HUES6 (cell line): ENCODE results near the gene PPIL6.
"Not testable (repeated sequence)": the region's sequence is repeated elsewhere in the genome, so short reads cannot be mapped to it uniquely, and the experiment has no call there.

Experiments
- H3K27ac ChIP-seq: 2 replicates; pipeline ENCODE4 v1.7.0; 2013; ENCODE audit warnings: low read depth, mild to moderate bottlenecking, low read length, inconsistent platforms
- H3K27me3 ChIP-seq: 2 replicates; pipeline ENCODE4 v1.6.1; 2013; ENCODE audit warnings: low read length; ENCODE audit not compliant: control insufficient read depth, insufficient read depth
- H3K36me3 ChIP-seq: 2 replicates; pipeline ENCODE4 v1.6.1; 2013; ENCODE audit warnings: low read length; ENCODE audit not compliant: control insufficient read depth, insufficient read depth
- H3K4me1 ChIP-seq: 2 replicates; pipeline ENCODE4 v1.6.1; 2013; ENCODE audit warnings: low read length; ENCODE audit not compliant: control insufficient read depth, insufficient read depth
- H3K4me3 ChIP-seq: 2 replicates; pipeline ENCODE4 v1.5.1; 2013; ENCODE audit warnings: low read depth, low read length
- H3K9ac ChIP-seq: one replicate; pipeline ENCODE4 v1.6.1; 2013; ENCODE audit warnings: mild to moderate bottlenecking, low read length
- H3K9me3 ChIP-seq: 2 replicates; pipeline ENCODE4 v1.6.1; 2013; ENCODE audit warnings: low read depth, low read length; ENCODE audit not compliant: control insufficient read depth, insufficient read depth

Gene PPIL6

DNA sequence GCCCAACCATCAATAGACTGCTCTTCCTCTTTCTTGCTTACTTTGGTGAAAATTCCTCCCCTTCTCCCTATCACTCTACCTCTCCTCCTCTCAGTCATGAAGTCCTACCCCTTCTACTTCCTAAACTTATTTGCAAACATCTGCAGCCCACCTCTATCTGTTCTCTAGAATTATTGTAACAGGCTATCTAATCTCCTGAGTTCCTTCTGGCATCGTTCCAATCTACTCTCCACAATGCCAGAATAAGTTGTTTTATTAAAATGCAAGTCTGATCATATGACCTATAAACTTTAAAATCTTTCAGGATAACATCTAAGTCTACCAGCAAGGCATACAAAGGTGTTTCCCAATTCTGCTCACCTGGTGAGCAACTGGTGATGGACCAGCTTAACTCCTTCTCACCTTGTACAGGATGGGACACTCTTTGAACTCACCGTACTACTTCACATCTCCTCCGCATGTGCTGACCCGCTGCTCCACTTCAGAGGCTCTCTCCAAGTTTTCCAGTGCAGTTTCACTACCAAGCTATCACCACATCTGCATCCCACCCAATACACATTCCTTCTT lies 66.0 kb downstream of the PPIL6 start:
- H3K9me3 ChIP-seq = no peaks in the 10 kb centered on the region
- H3K27ac ChIP-seq = no peak overlapping the region
- H3K36me3 ChIP-seq = peaks cover 94% of the 10 kb centered on the region
- no peaks in the 10 kb centered on the region for H3K4me1 ChIP-seq
- no peaks in the 10 kb centered on the region for H3K27me3 ChIP-seq
- no peak overlapping the region for H3K4me3 ChIP-seq
- no peak overlapping the region for H3K9ac ChIP-seq

DNA sequence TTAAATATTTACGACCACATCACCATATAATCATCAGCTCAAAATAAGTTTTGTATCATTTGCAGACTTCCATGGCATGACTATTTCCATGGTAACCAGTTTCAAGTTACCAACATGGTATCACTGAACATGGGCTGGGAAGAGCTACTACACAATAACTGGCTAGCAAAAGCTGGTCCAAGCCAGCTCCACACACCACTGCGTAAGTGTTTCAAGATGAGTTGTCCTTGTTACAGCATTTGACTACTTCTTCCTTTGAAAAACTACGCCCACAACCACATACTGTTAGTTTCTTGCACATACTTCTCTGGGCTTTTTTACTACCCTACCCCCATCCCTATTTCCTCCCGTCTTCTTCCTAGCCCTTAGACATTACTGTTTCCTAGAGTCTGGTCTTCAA lies 66.7 kb downstream of the PPIL6 start:
- Histone ChIP-seq H3K9ac (no peak overlapping the region), H3K4me3 (no peak overlapping the region), H3K36me3 (peaks cover 95% of the 10 kb centered on the region), H3K27ac (no peak overlapping the region), H3K9me3 (no peaks in the 10 kb centered on the region), H3K27me3 (no peaks in the 10 kb centered on the region), H3K4me1 (no peaks in the 10 kb centered on the region)

DNA sequence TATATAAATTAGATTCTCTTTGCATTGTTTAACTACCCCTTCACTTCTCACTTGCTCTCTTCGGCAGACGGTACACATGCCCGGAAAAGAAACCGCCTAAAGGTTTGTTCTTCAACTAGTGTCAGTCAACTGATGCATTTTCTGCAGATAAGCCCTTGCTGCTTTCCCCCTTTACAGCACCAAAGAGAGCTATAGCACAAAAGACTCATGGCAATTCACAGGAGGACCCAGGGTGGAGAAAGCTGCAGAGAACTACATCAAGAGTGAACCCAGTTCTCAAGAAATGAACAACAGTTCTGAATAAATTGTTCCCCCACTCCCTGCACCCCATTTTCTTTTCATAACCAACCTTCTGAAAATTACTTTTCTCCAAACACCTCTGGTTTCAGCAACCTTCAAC lies 67.1 kb downstream of the PPIL6 start:
- H3K9me3 ChIP-seq = no peaks in the 10 kb centered on the region
- no peaks in the 10 kb centered on the region for H3K27me3 ChIP-seq
- peaks cover 97% of the 10 kb centered on the region for H3K36me3 ChIP-seq
- H3K4me1 ChIP-seq = no peaks in the 10 kb centered on the region
- H3K9ac ChIP-seq = no peak overlapping the region
- no peak overlapping the region for H3K4me3 ChIP-seq
- H3K27ac ChIP-seq = no peak overlapping the region

DNA sequence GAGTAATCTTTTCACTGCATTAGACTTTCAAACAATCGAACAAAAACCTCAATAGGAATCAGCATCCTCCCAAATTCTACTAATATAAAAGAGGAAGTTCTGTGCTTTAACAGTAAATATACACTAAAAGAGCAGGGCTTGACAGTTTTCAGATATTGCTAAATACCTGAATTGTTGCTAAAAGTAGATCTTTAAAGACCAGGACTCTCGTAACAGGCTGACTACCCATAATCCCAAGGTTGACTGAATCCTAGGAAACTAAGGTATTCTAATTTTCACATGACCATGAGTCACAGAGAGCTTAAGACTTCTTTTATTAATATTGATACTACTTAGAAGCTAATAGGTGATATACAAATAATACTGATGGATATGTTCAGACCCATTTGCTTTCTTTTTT lies 68.3 kb downstream of the PPIL6 start:
- H3K36me3 ChIP-seq = peaks cover 97% of the 10 kb centered on the region

DNA sequence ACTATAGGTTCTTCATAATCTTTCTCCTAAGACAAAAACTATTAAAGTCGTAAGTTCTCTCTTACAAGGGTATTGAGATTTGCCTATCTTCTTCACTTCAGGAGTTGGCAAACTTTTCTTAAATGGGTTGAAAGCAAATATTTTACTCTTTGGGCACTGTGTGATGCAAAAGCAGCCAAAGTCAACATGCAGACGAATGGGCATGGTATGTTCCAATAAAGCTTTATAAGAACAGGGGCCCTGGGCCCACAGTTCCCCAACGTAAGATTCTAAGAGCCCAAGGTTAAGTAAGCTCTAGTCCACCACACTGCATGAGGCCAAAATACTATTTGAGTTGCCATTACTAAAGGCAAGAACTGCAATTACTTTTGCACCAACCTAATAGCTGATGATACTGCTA lies 69.6 kb downstream of the PPIL6 start:
- Histone ChIP-seq H3K4me1 (no peaks in the 10 kb centered on the region), H3K9me3 (no peaks in the 10 kb centered on the region), H3K27ac (no peak overlapping the region), H3K4me3 (no peak overlapping the region), H3K27me3 (no peaks in the 10 kb centered on the region), H3K9ac (no peak overlapping the region), H3K36me3 (peaks cover 97% of the 10 kb centered on the region)

More for the DNA sequence above, 68.3 kb downstream of the PPIL6 start:
- H3K4me1 ChIP-seq = no peaks in the 10 kb centered on the region
- H3K27ac ChIP-seq = no peak overlapping the region
- no peaks in the 10 kb centered on the region for H3K9me3 ChIP-seq
- no peak overlapping the region for H3K9ac ChIP-seq
- H3K4me3 ChIP-seq = no peak overlapping the region
- H3K27me3 ChIP-seq = no peaks in the 10 kb centered on the region

DNA sequence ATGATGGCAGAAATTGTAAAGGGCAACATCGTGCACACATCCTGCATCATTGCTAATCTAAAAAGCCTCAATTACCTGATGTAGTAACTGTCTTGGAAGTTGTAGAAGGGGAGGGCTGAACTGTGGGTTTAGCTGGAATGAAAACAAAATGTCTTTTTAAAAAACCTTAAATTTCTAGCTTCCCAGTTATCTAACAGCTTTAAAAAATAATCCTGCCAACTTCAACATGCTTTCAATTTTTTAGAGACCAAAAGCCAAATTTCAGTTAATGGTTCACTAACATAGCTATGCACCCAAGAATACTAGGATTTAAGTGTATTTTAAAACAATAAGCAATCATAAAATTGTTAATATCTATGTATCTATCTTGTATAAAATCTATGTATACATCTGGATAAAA lies 70.1 kb downstream of the PPIL6 start:
- Histone ChIP-seq H3K36me3 (peaks cover 95% of the 10 kb centered on the region), H3K27me3 (no peaks in the 10 kb centered on the region)

DNA sequence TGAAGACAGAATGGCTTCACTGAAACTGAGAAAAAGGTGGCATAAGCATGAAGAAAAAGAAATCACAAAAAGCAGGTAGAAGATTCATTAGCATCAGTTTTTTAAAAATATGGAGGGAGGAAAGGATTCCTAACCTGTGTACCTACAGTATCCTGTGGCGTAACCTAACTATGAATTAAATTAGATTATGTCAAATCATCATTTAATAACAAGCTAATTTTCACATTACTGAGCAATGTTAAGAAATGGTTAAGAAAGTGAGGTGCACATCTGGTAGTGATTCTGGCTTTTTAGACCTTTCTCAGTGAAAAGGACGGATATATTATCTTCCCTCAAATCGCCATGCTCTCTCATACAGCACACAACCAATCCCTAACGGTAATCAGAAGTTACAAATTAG lies 70.7 kb downstream of the PPIL6 start:
- Histone ChIP-seq H3K4me1 (no peaks in the 10 kb centered on the region), H3K36me3 (peaks cover 94% of the 10 kb centered on the region)

More for the DNA sequence above, 70.1 kb downstream of the PPIL6 start:
- no peak overlapping the region for H3K9ac ChIP-seq
- 0 out of 2 replicates have a peak overlapping the region, but pooled peaks have one; percentile 16 for H3K27ac ChIP-seq
- H3K9me3 ChIP-seq = no peaks in the 10 kb centered on the region
- no peak overlapping the region for H3K4me3 ChIP-seq
- no peaks in the 10 kb centered on the region for H3K4me1 ChIP-seq

DNA sequence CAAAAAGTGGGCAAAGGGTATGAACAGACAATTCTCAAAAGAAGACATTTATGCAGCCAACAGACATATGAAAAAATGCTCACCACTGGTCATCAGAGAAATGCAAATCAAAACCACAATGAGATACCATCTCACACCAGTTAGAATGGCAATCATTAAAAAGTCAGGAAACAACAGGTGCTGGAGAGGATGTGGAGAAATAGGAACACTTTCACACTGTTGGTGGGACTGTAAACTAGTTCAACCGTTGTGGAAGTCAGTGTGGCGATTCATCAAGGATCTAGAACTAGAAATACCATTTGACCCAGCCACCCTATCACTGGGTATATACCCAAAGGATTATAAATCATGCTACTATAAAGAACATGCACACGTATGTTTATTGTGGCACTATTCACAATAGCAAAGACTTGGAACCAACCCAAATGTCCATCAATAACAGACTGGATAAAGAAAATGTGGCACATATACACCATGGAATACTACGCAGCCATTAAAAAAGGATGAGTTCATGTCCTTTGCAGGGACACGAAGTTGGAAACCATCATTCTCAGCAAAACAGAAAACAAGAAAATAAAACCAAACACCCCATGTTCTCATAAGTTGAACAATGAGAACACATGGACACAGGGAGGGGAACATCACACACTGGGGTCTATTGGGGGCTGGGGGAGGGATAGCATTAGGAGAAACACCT lies 75.9 kb downstream of the PPIL6 start:
- H3K9me3 ChIP-seq = not testable (repeated sequence)

More for the DNA sequence above, 70.7 kb downstream of the PPIL6 start:
- Histone ChIP-seq H3K27me3 (no peaks in the 10 kb centered on the region), H3K9ac (no peak overlapping the region), H3K4me3 (no peak overlapping the region), H3K27ac (no peak overlapping the region), H3K9me3 (no peaks in the 10 kb centered on the region)

DNA sequence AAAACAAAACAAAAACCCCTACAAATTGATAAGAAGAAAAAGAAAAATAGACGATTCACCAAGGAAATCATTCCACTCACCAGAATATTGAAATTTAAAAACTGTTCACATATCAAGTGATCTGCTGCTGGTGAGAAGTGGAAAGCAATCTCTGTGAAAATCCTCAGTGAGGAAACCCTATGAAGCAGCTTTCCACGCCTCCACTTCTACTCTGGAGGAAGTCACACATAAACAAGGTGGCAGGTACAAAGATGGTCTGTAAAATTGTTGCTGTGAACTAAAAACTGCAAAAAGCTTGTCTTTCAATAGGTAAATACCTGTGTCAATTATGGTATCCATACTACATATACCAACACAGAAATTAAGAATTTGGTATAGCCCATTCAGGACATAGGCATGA lies 76.7 kb downstream of the PPIL6 start:
- no peak overlapping the region for H3K27ac ChIP-seq
- H3K9ac ChIP-seq = no peak overlapping the region
- H3K9me3 ChIP-seq = no peaks in the 10 kb centered on the region; the same call in 1 of the 2 replicates
- H3K36me3 ChIP-seq = peaks cover 78% of the 10 kb centered on the region
- no peak overlapping the region for H3K4me3 ChIP-seq
- no peaks in the 10 kb centered on the region for H3K27me3 ChIP-seq
- H3K4me1 ChIP-seq = no peaks in the 10 kb centered on the region

More for the DNA sequence above, 75.9 kb downstream of the PPIL6 start:
- not testable (repeated sequence) for H3K4me1 ChIP-seq, H3K4me3 ChIP-seq, H3K27me3 ChIP-seq, H3K27ac ChIP-seq, H3K9ac ChIP-seq
- H3K36me3 ChIP-seq = peaks cover 80% of the 10 kb centered on the region

DNA sequence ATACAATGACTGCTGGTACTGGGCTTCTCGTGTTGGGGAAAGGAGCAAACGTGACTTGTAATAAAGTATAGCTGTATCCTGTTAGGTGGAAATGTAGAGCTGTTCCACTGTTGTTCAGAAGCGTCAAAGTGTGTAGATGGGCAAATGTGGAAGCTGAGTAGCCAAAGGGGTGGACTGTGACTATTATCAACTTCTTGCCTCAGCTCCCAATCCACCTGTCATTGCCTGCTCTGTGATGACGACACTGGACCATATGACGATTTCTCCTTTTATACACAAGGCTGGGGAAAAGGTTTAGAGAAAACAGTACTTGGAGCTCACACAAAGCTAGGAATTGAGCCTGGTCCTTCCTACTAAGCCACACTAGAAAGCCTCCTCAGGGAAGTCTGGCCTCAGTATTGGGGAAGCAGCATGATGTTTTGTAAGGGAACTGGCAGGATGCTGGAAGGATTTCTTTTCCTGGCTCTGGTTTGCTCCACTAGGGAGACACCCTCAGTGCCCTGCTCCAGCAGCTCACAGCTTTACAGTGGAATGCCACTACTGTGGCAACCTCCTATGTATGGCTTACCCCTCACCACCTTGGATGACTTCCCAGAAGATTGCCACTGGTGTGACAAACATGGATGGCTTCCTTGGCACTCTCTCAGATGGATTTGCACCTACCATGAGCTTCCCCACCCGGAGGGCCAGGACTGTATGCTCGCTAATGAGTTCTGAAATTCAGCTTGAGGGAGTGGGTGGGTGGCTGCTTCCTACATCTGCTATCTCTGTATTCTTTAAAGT lies 78.1 kb downstream of the PPIL6 start:
- no peaks in the 10 kb centered on the region for H3K4me1 ChIP-seq
- H3K27me3 ChIP-seq = no peaks in the 10 kb centered on the region
- H3K9me3 ChIP-seq = no peaks in the 10 kb centered on the region; the same call in 1 of the 2 replicates
- no peak overlapping the region for H3K4me3 ChIP-seq
- peaks cover 72% of the 10 kb centered on the region for H3K36me3 ChIP-seq
- no peak overlapping the region for H3K9ac ChIP-seq
- no peak overlapping the region for H3K27ac ChIP-seq

DNA sequence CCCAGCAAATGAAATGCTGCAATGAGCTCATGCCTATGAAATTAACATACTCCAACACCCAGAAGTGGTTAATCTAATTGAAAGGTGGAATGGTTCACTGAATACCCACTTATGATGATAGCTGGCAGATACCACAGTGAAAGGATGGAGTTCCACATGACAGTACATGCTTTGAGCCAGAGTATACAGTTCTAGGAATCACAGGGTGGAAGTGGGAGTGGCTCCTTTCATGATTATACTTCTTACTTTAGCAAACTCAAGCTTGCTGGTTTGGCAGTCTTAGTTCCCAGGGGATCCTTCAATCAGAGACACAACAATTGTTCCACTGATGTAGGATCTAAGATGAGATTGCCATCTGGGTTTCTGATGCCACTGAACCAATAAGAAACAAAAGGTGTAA lies 79.6 kb downstream of the PPIL6 start:
- peaks cover 71% of the 10 kb centered on the region for H3K36me3 ChIP-seq
- H3K4me3 ChIP-seq = no peak overlapping the region
- no peaks in the 10 kb centered on the region for H3K27me3 ChIP-seq
- H3K9ac ChIP-seq = no peak overlapping the region
- H3K27ac ChIP-seq = no peak overlapping the region
- H3K4me1 ChIP-seq = no peaks in the 10 kb centered on the region
- peaks cover 12% of the 10 kb centered on the region for H3K9me3 ChIP-seq
